K562 (cell line): Measurements from ENCODE around the gene GGNBP2. TPM values are rescaled to one million over a fixed set of nuclear protein-coding genes. Genes with fewer than 3 reads are reported as not detected.

ENCODE experiments used
- AFF1 ChIP-seq, 2 experiments: fragments of 450-650 bp; IDR thresholded peaks; 2 replicates each; pipeline ENCODE4 v1.6.1; 2018; ENCODE audit warnings: mild to moderate bottlenecking in 2 of 2, low read depth in 1 of 2; ENCODE audit not compliant: partially characterized antibody in 2 of 2
- GTF2B ChIP-seq: IDR thresholded peaks from 2 replicates; pipeline ENCODE4 v1.6.1; 2011; ENCODE audit not compliant: insufficient read length; ENCODE audit errors: extremely low read depth
- HBP1 ChIP-seq: fragments of 450-650 bp; formaldehyde crosslinking; IDR thresholded peaks from 2 replicates; pipeline ENCODE4 v1.4.0; 2022; ENCODE audit warnings: missing genetic modification characterization
- LARP7 ChIP-seq: fragments of 450-650 bp; IDR thresholded peaks from 2 replicates; pipeline ENCODE4 v1.6.1; 2016
- MLX ChIP-seq, 2 experiments: fragments of 450-650 bp in 1 of 2; sonication (generic) in 1 of 2; formaldehyde crosslinking; conservative IDR thresholded peaks; 2 replicates each; pipeline versions ENCODE4 v1.4.0 to v1.8.1; 2020 to 2022; ENCODE audit warnings: mild to moderate bottlenecking in 1 of 2, missing genetic modification reagents in 1 of 2
- PURB ChIP-seq: sonication (generic); formaldehyde crosslinking; IDR thresholded peaks from 2 replicates; pipeline ENCODE4 v1.9.0; 2021; ENCODE audit warnings: low read depth, mild to moderate bottlenecking, missing genetic modification reagents
- RAD51 ChIP-seq: fragments of 450-650 bp; IDR thresholded peaks from 2 replicates; pipeline ENCODE4 v1.7.1; 2016; ENCODE audit warnings: low read depth, mild to moderate bottlenecking, borderline replicate concordance
- SLC30A9 ChIP-seq: fragments of 250-450 bp; sonication (Bioruptor Pico); IDR thresholded peaks from 2 replicates; pipeline ENCODE4 v1.8.0; 2022; ENCODE audit warnings: mild to moderate bottlenecking, moderate library complexity
- SRF ChIP-seq, 2 experiments: fragments of 250-450, 450-650 bp in 1 of 2; sonication (Bioruptor Pico) in 1 of 2; sonication (generic) in 1 of 2; formaldehyde crosslinking; IDR thresholded peaks; 2 replicates each; pipeline versions ENCODE4 v1.5.0 to v1.5.1; 2020 to 2022; ENCODE audit warnings: mild to moderate bottlenecking in 1 of 2, missing genetic modification reagents in 1 of 2
- SRSF3 ChIP-seq: fragments of 200-400 bp; formaldehyde crosslinking; IDR thresholded peaks from 2 replicates; pipeline ENCODE4 v1.6.1; 2016; ENCODE audit warnings: mild to moderate bottlenecking, low read length, moderate library complexity; ENCODE audit not compliant: insufficient read depth
- ZBTB11 ChIP-seq, 3 experiments: fragments of 200-800 bp in 1 of 3; fragments of 250-450 bp in 1 of 3; fragments of 450-650 bp in 1 of 3; sonication (Bioruptor Pico) in 1 of 3; sonication (Bioruptor generic) in 1 of 3; formaldehyde crosslinking in 1 of 3; IDR thresholded peaks; 2 replicates each; pipeline versions ENCODE4 v1.6.1 to v1.8.0; 2016 to 2022; ENCODE audit warnings: mild to moderate bottlenecking in 2 of 3, missing genetic modification characterization in 2 of 3, missing compliant biosample characterization in 1 of 3, moderate library complexity in 1 of 3
- ZBTB49 ChIP-seq: sonication (generic); formaldehyde crosslinking; IDR thresholded peaks from 2 replicates; pipeline ENCODE4 v1.8.0; 2022; ENCODE audit warnings: missing genetic modification reagents, mild to moderate bottlenecking, borderline replicate concordance
- ZNF324 ChIP-seq: fragments of 250-450 bp; sonication (Bioruptor Pico); IDR thresholded peaks from 2 replicates; pipeline ENCODE4 v1.4.0; 2020; ENCODE audit warnings: mild to moderate bottlenecking
- ZNF668 ChIP-seq: fragments of 250-450 bp; sonication (Bioruptor Pico); IDR thresholded peaks from 2 replicates; pipeline ENCODE4 v1.8.0; 2022; ENCODE audit warnings: mild to moderate bottlenecking, inconsistent platforms
- polyA plus RNA-seq, 8 experiments: library from polyadenylated mRNA; depleted of rRNA in 4 of 8; stranded (reverse) in 5 of 8; unstranded in 3 of 8; fragments of >200 nt; fragmentation: Nextera tagmentation in 2 of 8; fragmentation: Illumina TruSeq in 1 of 8; extraction: Ambion mirVana in 2 of 8; extraction: Trizol in 1 of 8; gene quantifications; 2 replicates each; pipeline versions ENCODE4 v1.2.1 to v1.2.3, GENCODE V29; 2011 to 2014; ENCODE audit warnings: inconsistent platforms in 1 of 8, missing spikeins in 1 of 8
- total RNA-seq, 7 experiments: library from RNA; depleted of rRNA in 6 of 7; stranded (reverse); fragments of >200 nt in 6 of 7; fragmentation: Illumina TruSeq in 2 of 7; extraction: Trizol in 2 of 7; gene quantifications; 2 replicates each; pipeline versions ENCODE4 v1.2.1 to v1.2.3, GENCODE V29; 2011 to 2021; ENCODE audit warnings: low replicate concordance in 1 of 7

Gene GGNBP2
- total and polyA plus RNA-seq, 9 of the 15 experiments (the other 6 are each of a cell fraction or from before 2014, with no cell fraction given), result 35.7 to 96.6 (median 64.1) TPM

- TF ChIP-seq AFF1 (IDR thresholded peaks at IDR 0.05; ENCODE audit: low read depth in 1 of 2, partially characterized antibody in 2 of 2) (peak in 1 of 2 experiments; percentile 35), RAD51 (no peak), SRF (CRISPR knock-in tag; IDR thresholded peaks at IDR 0.05) (no peak), ZNF668 (CRISPR knock-in tag) (no peak), GTF2B (no peak), SLC30A9 (CRISPR knock-in tag) (no peak), ZBTB49 (CRISPR knock-in tag) (no peak), SRSF3 (no peak), PURB (CRISPR knock-in tag) (no peak), MLX (CRISPR knock-in tag; conservative IDR thresholded peaks at IDR 0.05) (no peak), ZNF324 (CRISPR knock-in tag) (no peak), LARP7 (0 out of 2 replicates have a peak, but pooled peaks have one; percentile 60), HBP1 (no peak), ZBTB11 (CRISPR knock-in tag; IDR thresholded peaks at IDR 0.05) (no peak)
Measured at GRCh38 chr17:36535669-36536081, 9.0 kb upstream of the GGNBP2 start (continued).
